ENCODE measurements around the gene ARHGAP18. TPM values are rescaled to one million over a fixed set of nuclear protein-coding genes. Genes with fewer than 3 reads are reported as not detected.

The ARHGAP18 gene
- total and polyA plus RNA-seq, 4 donors = 1.6 to 8.0 (median 3.0) TPM

DNA sequence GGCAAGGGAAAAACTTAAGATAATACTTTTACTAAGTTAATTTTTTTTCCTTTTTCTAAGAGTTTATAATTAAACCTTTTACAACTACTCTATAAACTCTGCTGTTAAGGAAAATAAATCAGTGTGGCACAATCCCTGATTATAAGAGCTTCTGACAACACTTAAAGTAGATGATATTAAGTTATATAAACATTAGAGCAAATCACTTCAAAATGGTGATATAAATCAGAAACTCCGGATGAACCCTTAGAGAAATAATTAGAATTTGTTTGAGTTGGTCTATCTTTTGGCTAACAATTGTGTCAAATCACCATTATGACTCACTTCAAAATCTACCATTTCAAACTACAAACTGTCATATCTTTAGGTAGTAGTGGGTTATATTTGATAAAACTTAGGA is 104.9 kb downstream of the ARHGAP18 start:
- no peak overlapping the region for H3K9ac ChIP-seq (ENCODE audit: low read depth in 1 of 2, low read length in 2 of 2)
- no peaks in the 10 kb centered on the region for H3K36me3 ChIP-seq (ENCODE audit: control insufficient read depth in 4 of 4, insufficient read depth in 3 of 4, low read depth in 1 of 4, low read length in 3 of 4)
- DNase-seq (ENCODE audit: low spot score) = no peak
- TF ChIP-seq FOXA1 (IDR thresholded peaks at IDR 0.05) (no peak), RXRA (IDR thresholded peaks at IDR 0.05) (no peak), SP1 (IDR thresholded peaks at IDR 0.05) (no peak)
- no peak overlapping the region for H3K27ac ChIP-seq (ENCODE audit: low read depth in 1 of 2, low read length in 2 of 2)
- H3K9me3 ChIP-seq (ENCODE audit: control insufficient read depth in 4 of 4, low read length in 3 of 4) = no peaks in the 10 kb centered on the region
- 86% methylated on average over 1 of the region's 1 CpG for WGBS
- H3K4me3 ChIP-seq (ENCODE audit: low read depth in 1 of 3, low read length in 3 of 3) = no peak overlapping the region
- H3K27me3 ChIP-seq (ENCODE audit: control insufficient read depth in 4 of 4, insufficient read depth in 4 of 4, low read length in 3 of 4) = no peaks in the 10 kb centered on the region
- no peaks in the 10 kb centered on the region for H3K4me1 ChIP-seq (ENCODE audit: control insufficient read depth in 4 of 4, insufficient read depth in 4 of 4, low read length in 3 of 4)

DNA sequence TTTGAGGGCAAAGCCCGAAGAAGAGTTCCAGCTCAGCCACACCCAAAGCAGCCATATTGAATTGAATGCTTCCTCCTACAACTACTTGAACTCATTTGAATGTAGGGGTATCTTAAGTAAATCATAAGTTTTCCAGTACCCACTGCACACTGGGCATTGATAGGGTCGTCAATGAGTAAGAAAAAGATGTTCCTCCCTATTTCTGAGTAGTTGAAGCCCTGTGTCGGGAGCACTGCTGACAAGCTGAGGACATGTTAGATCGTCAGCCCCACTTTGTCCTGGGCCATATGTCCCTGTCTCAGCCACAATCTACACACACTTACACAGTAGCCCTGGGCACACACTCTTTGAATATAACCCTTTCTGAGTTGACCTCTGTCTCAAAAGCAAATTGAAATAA is 105.7 kb downstream of the ARHGAP18 start:
- H3K27me3 ChIP-seq (ENCODE audit: control insufficient read depth in 4 of 4, insufficient read depth in 4 of 4, low read length in 3 of 4) = no peaks in the 10 kb centered on the region
- no peak overlapping the region for H3K4me3 ChIP-seq (ENCODE audit: low read depth in 1 of 3, low read length in 3 of 3)
- H3K36me3 ChIP-seq (ENCODE audit: control insufficient read depth in 4 of 4, insufficient read depth in 3 of 4, low read depth in 1 of 4, low read length in 3 of 4) = no peaks in the 10 kb centered on the region
- TF ChIP-seq REST (IDR thresholded peaks at IDR 0.05) (no peak), NR2F2 (IDR thresholded peaks at IDR 0.05) (no peak), HNF4A (conservative IDR thresholded peaks at IDR 0.05) (no peak), GABPA (IDR thresholded peaks at IDR 0.05 in 1 of 2, conservative IDR thresholded peaks at IDR 0.05 in 1 of 2) (no peak), HNF4G (IDR thresholded peaks at IDR 0.05) (no peak), CTCF (IDR thresholded peaks at IDR 0.05; ENCODE audit: low read depth, low read length, missing input control) (no peak)
- TF ChIP-seq, protein P1, sequence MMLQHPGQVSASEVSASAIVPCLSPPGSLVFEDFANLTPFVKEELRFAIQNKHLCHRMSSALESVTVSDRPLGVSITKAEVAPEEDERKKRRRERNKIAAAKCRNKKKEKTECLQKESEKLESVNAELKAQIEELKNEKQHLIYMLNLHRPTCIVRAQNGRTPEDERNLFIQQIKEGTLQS (IDR thresholded peaks at IDR 0.05) = no peak
- WGBS = 96% methylated on average over 4 of the region's 4 CpGs
- no peaks in the 10 kb centered on the region for H3K9me3 ChIP-seq (ENCODE audit: control insufficient read depth in 4 of 4, low read length in 3 of 4)
- H3K27ac ChIP-seq (ENCODE audit: low read depth in 1 of 2, low read length in 2 of 2) = no peak overlapping the region
- H3K9ac ChIP-seq (ENCODE audit: low read depth in 1 of 2, low read length in 2 of 2) = no peak overlapping the region
- H3K4me1 ChIP-seq (ENCODE audit: control insufficient read depth in 4 of 4, insufficient read depth in 4 of 4, low read length in 3 of 4) = no peaks in the 10 kb centered on the region
- DNase-seq (ENCODE audit: low spot score) = no peak

- Histone ChIP-seq H3K4me3 (ENCODE audit: low read depth in 1 of 3, low read length in 3 of 3) (no peak overlapping the region), H3K4me1 (ENCODE audit: control insufficient read depth in 4 of 4, insufficient read depth in 4 of 4, low read length in 3 of 4) (no peaks in the 10 kb centered on the region), H3K27ac (ENCODE audit: low read depth in 1 of 2, low read length in 2 of 2) (no peak overlapping the region), H3K27me3 (ENCODE audit: control insufficient read depth in 4 of 4, insufficient read depth in 4 of 4, low read length in 3 of 4) (no peaks in the 10 kb centered on the region), H3K9ac (ENCODE audit: low read depth in 1 of 2, low read length in 2 of 2) (no peak overlapping the region), H3K9me3 (ENCODE audit: control insufficient read depth in 4 of 4, low read length in 3 of 4) (no peaks in the 10 kb centered on the region), H3K36me3 (ENCODE audit: control insufficient read depth in 4 of 4, insufficient read depth in 3 of 4, low read depth in 1 of 4, low read length in 3 of 4) (no peaks in the 10 kb centered on the region)
- DNase-seq (ENCODE audit: low spot score) = no peak
- 85% methylated on average over 2 of the region's 2 CpGs for WGBS
- TF ChIP-seq HNF4A (conservative IDR thresholded peaks at IDR 0.05) (no peak), REST (IDR thresholded peaks at IDR 0.05) (no peak), RAD21 (IDR thresholded peaks at IDR 0.05) (no peak), HNF4G (IDR thresholded peaks at IDR 0.05) (no peak), FOXA1 (IDR thresholded peaks at IDR 0.05) (no peak), EGR1 (IDR thresholded peaks at IDR 0.05; ENCODE audit: low read depth in 2 of 2) (no peak), ZBTB33 (IDR thresholded peaks at IDR 0.05) (no peak), CTCF (IDR thresholded peaks at IDR 0.05; ENCODE audit: low read depth, low read length, missing input control) (no peak), FOXA2 (IDR thresholded peaks at IDR 0.05) (no peak)
Observed at GRCh38 chr6:129603741-129604140, 106.2 kb downstream of the ARHGAP18 start.

Measured in liver (tissue), 9 donors.